H9 (cell line): ENCODE measurements around the gene SLC12A5. TPM values are rescaled to one million over a fixed set of nuclear protein-coding genes. Genes with fewer than 3 reads are reported as not detected.

ENCODE experiments used
- DNase-seq: peaks from one replicate; pipeline ENCODE4 v3.0.0-alpha.2; 2017
- H2AFZ ChIP-seq: one replicate; pipeline ENCODE4 v1.6.1; 2013; ENCODE audit warnings: mild to moderate bottlenecking, low read length, control low read depth, moderate library complexity
- H2AK5ac ChIP-seq: 2 replicates; pipeline ENCODE4 v1.6.1; 2013; ENCODE audit warnings: low read length, control low read depth, mixed read lengths; ENCODE audit not compliant: insufficient read length
- H2BK120ac ChIP-seq: one replicate; pipeline ENCODE4 v1.6.1; 2013; ENCODE audit warnings: low read depth, mild to moderate bottlenecking, low read length, control low read depth, inconsistent platforms; ENCODE audit not compliant: poor library complexity, severe bottlenecking
- H2BK12ac ChIP-seq: 2 replicates; pipeline ENCODE4 v1.6.1; 2013; ENCODE audit warnings: low read length, control low read depth, mixed read lengths, low read depth; ENCODE audit not compliant: insufficient read length
- H2BK15ac ChIP-seq: 2 replicates; pipeline ENCODE4 v1.6.1; 2013; ENCODE audit warnings: low read depth, low read length, control low read depth
- H2BK20ac ChIP-seq: one replicate; pipeline ENCODE4 v1.6.1; 2013; ENCODE audit warnings: low read depth, mild to moderate bottlenecking, low read length, control low read depth, inconsistent platforms; ENCODE audit not compliant: poor library complexity, severe bottlenecking
- H2BK5ac ChIP-seq: 2 replicates; pipeline ENCODE4 v1.6.1; 2013; ENCODE audit warnings: low read length, control low read depth, mixed read lengths; ENCODE audit not compliant: insufficient read length
- H3K14ac ChIP-seq: 2 replicates; pipeline ENCODE4 v1.6.1; 2013; ENCODE audit warnings: low read length, control low read depth; ENCODE audit not compliant: insufficient read depth
- H3K18ac ChIP-seq: 2 replicates; pipeline ENCODE4 v1.6.1; 2013; ENCODE audit warnings: low read depth, mild to moderate bottlenecking, mixed read lengths, low read length, control low read depth; ENCODE audit not compliant: insufficient read length
- H3K23ac ChIP-seq: 2 replicates; pipeline ENCODE4 v1.6.1; 2013; ENCODE audit warnings: low read length, control low read depth, mixed read lengths, low read depth; ENCODE audit not compliant: insufficient read length
- H3K23me2 ChIP-seq: 2 replicates; pipeline ENCODE4 v1.6.1; 2013; ENCODE audit warnings: low read depth, mild to moderate bottlenecking, mixed read lengths, low read length, control low read depth; ENCODE audit not compliant: insufficient read length, poor library complexity, severe bottlenecking
- H3K27ac ChIP-seq: 2 replicates; pipeline ENCODE4 v1.5.1; 2013; ENCODE audit warnings: low read length, control low read depth, mixed read lengths, low read depth; ENCODE audit not compliant: insufficient read length
- H3K27me3 ChIP-seq: 2 replicates; pipeline ENCODE4 v1.6.1; 2013; ENCODE audit warnings: low read length, control low read depth, inconsistent platforms; ENCODE audit not compliant: insufficient read depth
- H3K4ac ChIP-seq: 2 replicates; pipeline ENCODE4 v1.6.1; 2013; ENCODE audit warnings: low read depth, mild to moderate bottlenecking, control low read depth, inconsistent platforms, low read length, moderate library complexity
- H3K4me1 ChIP-seq: 2 replicates; pipeline ENCODE4 v1.6.1; 2013; ENCODE audit warnings: low read length, control low read depth, inconsistent platforms; ENCODE audit not compliant: insufficient read depth
- H3K4me2 ChIP-seq: 2 replicates; pipeline ENCODE4 v1.6.1; 2013; ENCODE audit warnings: low read length, control low read depth, mixed read lengths; ENCODE audit not compliant: insufficient read length, insufficient read depth
- H3K56ac ChIP-seq: 2 replicates; pipeline ENCODE4 v1.6.1; 2013; ENCODE audit warnings: low read depth, mild to moderate bottlenecking, mixed read lengths, low read length, control low read depth; ENCODE audit not compliant: insufficient read length
- H3K79me1 ChIP-seq: 2 replicates; pipeline ENCODE4 v1.6.1; 2013; ENCODE audit warnings: low read depth, mild to moderate bottlenecking, moderate library complexity, low read length, control low read depth, inconsistent platforms; ENCODE audit not compliant: insufficient read depth, poor library complexity, severe bottlenecking
- H3K79me2 ChIP-seq: 2 replicates; pipeline ENCODE4 v1.6.1; 2013; ENCODE audit warnings: low read length, control low read depth, inconsistent platforms; ENCODE audit not compliant: insufficient read depth
- H3K9ac ChIP-seq: 2 replicates; pipeline ENCODE4 v1.6.1; 2013; ENCODE audit warnings: low read length, control low read depth, mixed read lengths; ENCODE audit not compliant: insufficient read length; ENCODE audit errors: extremely low read depth
- H3K9me3 ChIP-seq: one replicate; pipeline ENCODE4 v1.6.1; 2013; ENCODE audit warnings: low read depth, low read length, inconsistent platforms; ENCODE audit not compliant: control insufficient read depth
- H3T11ph ChIP-seq: one replicate; pipeline ENCODE4 v1.6.1; 2013; ENCODE audit warnings: mild to moderate bottlenecking, low read length, control low read depth, inconsistent platforms
- H4K20me1 ChIP-seq: one replicate; pipeline ENCODE4 v1.6.1; 2013; ENCODE audit not compliant: control insufficient read depth, insufficient read length, insufficient read depth
- H4K5ac ChIP-seq: 2 replicates; pipeline ENCODE4 v1.6.1; 2013; ENCODE audit warnings: low read depth, mild to moderate bottlenecking, mixed read lengths, low read length, control low read depth; ENCODE audit not compliant: insufficient read length
- H4K8ac ChIP-seq: replicated peaks from 2 replicates; pipeline ENCODE4 v1.6.1; 2013; ENCODE audit warnings: low read length, control low read depth, mixed read lengths, low read depth; ENCODE audit not compliant: insufficient read length
- H4K91ac ChIP-seq: 2 replicates; pipeline ENCODE4 v1.6.1; 2013; ENCODE audit warnings: low read depth, mild to moderate bottlenecking, moderate library complexity, mixed read lengths, low read length, control low read depth; ENCODE audit not compliant: insufficient read length
- H3K27ac Mint-ChIP-seq, 3 experiments: 2 replicates in 2 of 3; 3 replicates in 1 of 3; pipeline ENCODE4 v1.8.0; 2020 to 2021; ENCODE audit warnings: mixed read lengths in 3 of 3, mild to moderate bottlenecking in 1 of 3, moderate library complexity in 1 of 3
- H3K27me3 Mint-ChIP-seq: 2 replicates; pipeline ENCODE4 v1.8.0; 2021; ENCODE audit warnings: low read depth, mild to moderate bottlenecking, moderate library complexity, mixed read lengths
- H3K36me3 Mint-ChIP-seq, 3 experiments: 2 replicates in 2 of 3; 3 replicates in 1 of 3; pipeline ENCODE4 v1.8.0; 2020 to 2021; ENCODE audit warnings: low read depth in 3 of 3, mixed read lengths in 3 of 3; ENCODE audit not compliant: insufficient read depth in 1 of 3
- H3K4me1 Mint-ChIP-seq, 2 experiments: 2 replicates each; pipeline ENCODE4 v1.8.0; 2020; ENCODE audit warnings: mixed read lengths in 2 of 2
- H3K4me3 Mint-ChIP-seq, 2 experiments: 2 replicates in 1 of 2; 3 replicates in 1 of 2; pipeline ENCODE4 v1.8.0; 2020 to 2021; ENCODE audit warnings: mild to moderate bottlenecking in 2 of 2, mixed read lengths in 2 of 2, moderate library complexity in 1 of 2
- H3K9me3 Mint-ChIP-seq, 2 experiments: 2 replicates in 1 of 2; 3 replicates in 1 of 2; pipeline ENCODE4 v1.8.0; 2020; ENCODE audit warnings: mild to moderate bottlenecking in 2 of 2, mixed read lengths in 2 of 2, moderate library complexity in 1 of 2
- WGBS: extraction: QIAGEN DNeasy Blood & Tissue Kit; methylation state at CpG from one replicate; pipeline ENCODE4 v1.1.7; 2013; ENCODE audit warnings: missing lambda C conversion rate, low lambda C conversion rate, mixed read lengths; ENCODE audit not compliant: insufficient read length; ENCODE audit errors: extremely low coverage; 5-methylcytosine and 5-hydroxymethylcytosine counted together
- total RNA-seq: library from RNA; stranded (reverse); gene quantifications from 2 replicates; pipeline ENCODE4 v1.2.1, GENCODE V29; 2021
- TF ChIP-seq, protein P1 (sequence below): fragments of 200-600 bp; sonication (generic); conservative IDR thresholded peaks from 3 replicates; pipeline ENCODE4 v1.8.0; 2021; ENCODE audit warnings: antibody characterized with exemption, mild to moderate bottlenecking

SLC12A5 gene
- total RNA-seq, 1 experiment from 2014 or later: 8.7 TPM

DNA sequence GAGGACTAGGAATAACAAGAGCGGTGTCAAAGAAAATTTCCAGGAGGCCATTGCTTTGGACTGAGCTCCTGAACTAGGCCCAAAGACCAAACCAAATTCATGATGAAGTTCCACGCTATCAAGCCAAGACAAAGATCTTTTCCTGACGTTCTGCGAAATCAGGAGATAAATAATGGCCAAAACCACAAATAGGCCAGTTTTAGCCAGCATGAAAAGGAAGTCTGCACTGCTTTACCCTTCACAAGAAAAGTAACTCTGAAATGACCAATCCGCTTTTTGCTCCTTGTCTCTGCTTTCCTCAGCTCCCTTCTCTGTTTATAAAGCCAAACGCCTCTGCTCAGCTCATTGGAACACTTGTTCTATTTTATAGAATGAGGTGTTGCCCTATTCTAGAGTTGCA, 54.1 kb downstream of the SLC12A5 start:
- Mint-ChIP-seq H3K4me3 (no peak overlapping the region), H3K27ac (no peak overlapping the region; a peak in 2 of 7 replicates), H3K4me1 (peaks cover 32 to 38% of the 10 kb centered on the region in 2 experiments), H3K27me3 (no peaks in the 10 kb centered on the region), H3K36me3 (peaks cover 2 to 12% (median 9%) of the 10 kb centered on the region in 3 experiments; a peak in 4 of 7 replicates), H3K9me3 (no peaks in the 10 kb centered on the region)
- H3K27me3 ChIP-seq: no peaks in the 10 kb centered on the region
- no peak overlapping the region for H3K4ac ChIP-seq
- no peaks in the 10 kb centered on the region for H4K20me1 ChIP-seq
- peaks cover 9% of the 10 kb centered on the region for H3K79me1 ChIP-seq
- H2AK5ac ChIP-seq: no peak overlapping the region
- H2BK15ac ChIP-seq: no peak overlapping the region
- TF ChIP-seq, protein P1, sequence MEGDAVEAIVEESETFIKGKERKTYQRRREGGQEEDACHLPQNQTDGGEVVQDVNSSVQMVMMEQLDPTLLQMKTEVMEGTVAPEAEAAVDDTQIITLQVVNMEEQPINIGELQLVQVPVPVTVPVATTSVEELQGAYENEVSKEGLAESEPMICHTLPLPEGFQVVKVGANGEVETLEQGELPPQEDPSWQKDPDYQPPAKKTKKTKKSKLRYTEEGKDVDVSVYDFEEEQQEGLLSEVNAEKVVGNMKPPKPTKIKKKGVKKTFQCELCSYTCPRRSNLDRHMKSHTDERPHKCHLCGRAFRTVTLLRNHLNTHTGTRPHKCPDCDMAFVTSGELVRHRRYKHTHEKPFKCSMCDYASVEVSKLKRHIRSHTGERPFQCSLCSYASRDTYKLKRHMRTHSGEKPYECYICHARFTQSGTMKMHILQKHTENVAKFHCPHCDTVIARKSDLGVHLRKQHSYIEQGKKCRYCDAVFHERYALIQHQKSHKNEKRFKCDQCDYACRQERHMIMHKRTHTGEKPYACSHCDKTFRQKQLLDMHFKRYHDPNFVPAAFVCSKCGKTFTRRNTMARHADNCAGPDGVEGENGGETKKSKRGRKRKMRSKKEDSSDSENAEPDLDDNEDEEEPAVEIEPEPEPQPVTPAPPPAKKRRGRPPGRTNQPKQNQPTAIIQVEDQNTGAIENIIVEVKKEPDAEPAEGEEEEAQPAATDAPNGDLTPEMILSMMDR: no peak
- no peak overlapping the region for H3K9ac ChIP-seq
- peaks cover 30% of the 10 kb centered on the region; the same call in 1 of the 2 replicates for H3K79me2 ChIP-seq
- no peak overlapping the region for H2BK120ac ChIP-seq
- H3K4me2 ChIP-seq: no peak overlapping the region
- H4K91ac ChIP-seq: no peak overlapping the region
- no peak overlapping the region for H2AFZ ChIP-seq
- no peak overlapping the region for H2BK12ac ChIP-seq
- H3K14ac ChIP-seq: no peak overlapping the region
- H3K9me3 ChIP-seq: no peaks in the 10 kb centered on the region
- no peaks in the 10 kb centered on the region for H3K23me2 ChIP-seq
- H3K18ac ChIP-seq: no peak overlapping the region
- no peak overlapping the region for H2BK20ac ChIP-seq
- H2BK5ac ChIP-seq: no peak overlapping the region
- no peak overlapping the region for H4K8ac ChIP-seq
- no peak for DNase-seq
- no peak overlapping the region for H3K27ac ChIP-seq
- H3K56ac ChIP-seq: no peak overlapping the region
- H3K4me1 ChIP-seq: peaks cover 2% of the 10 kb centered on the region; the same call in 1 of the 2 replicates
- no peak overlapping the region for H4K5ac ChIP-seq
- no peak overlapping the region for H3K23ac ChIP-seq
- no CpG with 5 or more reads among the region's 6 CpGs for WGBS
- H3T11ph ChIP-seq: no peak overlapping the region
